GM12865 (cell line): ENCODE results near the gene FOXN3.

Source experiments
- DNase-seq: peaks from one replicate; pipeline ENCODE4 v3.0.0; 2010; ENCODE audit warnings: low read depth
- H3K4me3 ChIP-seq: 2 replicates; pipeline ENCODE4 v1.5.1; 2011; ENCODE audit warnings: mild to moderate bottlenecking, low read depth, low read length, control low read depth
- TF ChIP-seq, protein P1 (sequence below): IDR thresholded peaks from 2 replicates; pipeline ENCODE4 v1.5.1; 2011; ENCODE audit warnings: low read length, control low read depth, low read depth, inconsistent platforms; ENCODE audit not compliant: insufficient read depth; ENCODE audit errors: missing control alignments

The FOXN3 gene

DNA sequence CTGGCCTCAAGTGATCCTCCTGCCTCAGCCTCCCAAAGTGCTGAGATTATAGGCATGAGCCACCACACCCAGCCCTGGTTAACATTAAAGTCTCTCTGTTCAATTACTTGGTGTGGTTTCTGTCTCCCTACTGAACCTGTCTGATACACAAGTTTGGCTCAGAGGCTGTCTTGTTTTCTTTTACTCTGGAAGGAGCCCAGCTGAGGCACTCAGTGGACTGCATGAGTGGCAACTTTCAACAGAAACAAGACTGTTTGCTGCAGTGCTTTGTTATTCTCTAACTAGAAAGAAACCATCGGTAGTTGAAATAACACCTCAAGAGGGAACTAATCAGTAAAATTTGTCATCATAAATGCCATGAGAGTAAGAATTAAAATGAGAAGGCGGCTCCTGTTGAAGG, 238.7 kb downstream of the FOXN3 start:
- TF ChIP-seq, protein P1, sequence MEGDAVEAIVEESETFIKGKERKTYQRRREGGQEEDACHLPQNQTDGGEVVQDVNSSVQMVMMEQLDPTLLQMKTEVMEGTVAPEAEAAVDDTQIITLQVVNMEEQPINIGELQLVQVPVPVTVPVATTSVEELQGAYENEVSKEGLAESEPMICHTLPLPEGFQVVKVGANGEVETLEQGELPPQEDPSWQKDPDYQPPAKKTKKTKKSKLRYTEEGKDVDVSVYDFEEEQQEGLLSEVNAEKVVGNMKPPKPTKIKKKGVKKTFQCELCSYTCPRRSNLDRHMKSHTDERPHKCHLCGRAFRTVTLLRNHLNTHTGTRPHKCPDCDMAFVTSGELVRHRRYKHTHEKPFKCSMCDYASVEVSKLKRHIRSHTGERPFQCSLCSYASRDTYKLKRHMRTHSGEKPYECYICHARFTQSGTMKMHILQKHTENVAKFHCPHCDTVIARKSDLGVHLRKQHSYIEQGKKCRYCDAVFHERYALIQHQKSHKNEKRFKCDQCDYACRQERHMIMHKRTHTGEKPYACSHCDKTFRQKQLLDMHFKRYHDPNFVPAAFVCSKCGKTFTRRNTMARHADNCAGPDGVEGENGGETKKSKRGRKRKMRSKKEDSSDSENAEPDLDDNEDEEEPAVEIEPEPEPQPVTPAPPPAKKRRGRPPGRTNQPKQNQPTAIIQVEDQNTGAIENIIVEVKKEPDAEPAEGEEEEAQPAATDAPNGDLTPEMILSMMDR: no peak
- no peak overlapping the region for H3K4me3 ChIP-seq
- no peak for DNase-seq

DNA sequence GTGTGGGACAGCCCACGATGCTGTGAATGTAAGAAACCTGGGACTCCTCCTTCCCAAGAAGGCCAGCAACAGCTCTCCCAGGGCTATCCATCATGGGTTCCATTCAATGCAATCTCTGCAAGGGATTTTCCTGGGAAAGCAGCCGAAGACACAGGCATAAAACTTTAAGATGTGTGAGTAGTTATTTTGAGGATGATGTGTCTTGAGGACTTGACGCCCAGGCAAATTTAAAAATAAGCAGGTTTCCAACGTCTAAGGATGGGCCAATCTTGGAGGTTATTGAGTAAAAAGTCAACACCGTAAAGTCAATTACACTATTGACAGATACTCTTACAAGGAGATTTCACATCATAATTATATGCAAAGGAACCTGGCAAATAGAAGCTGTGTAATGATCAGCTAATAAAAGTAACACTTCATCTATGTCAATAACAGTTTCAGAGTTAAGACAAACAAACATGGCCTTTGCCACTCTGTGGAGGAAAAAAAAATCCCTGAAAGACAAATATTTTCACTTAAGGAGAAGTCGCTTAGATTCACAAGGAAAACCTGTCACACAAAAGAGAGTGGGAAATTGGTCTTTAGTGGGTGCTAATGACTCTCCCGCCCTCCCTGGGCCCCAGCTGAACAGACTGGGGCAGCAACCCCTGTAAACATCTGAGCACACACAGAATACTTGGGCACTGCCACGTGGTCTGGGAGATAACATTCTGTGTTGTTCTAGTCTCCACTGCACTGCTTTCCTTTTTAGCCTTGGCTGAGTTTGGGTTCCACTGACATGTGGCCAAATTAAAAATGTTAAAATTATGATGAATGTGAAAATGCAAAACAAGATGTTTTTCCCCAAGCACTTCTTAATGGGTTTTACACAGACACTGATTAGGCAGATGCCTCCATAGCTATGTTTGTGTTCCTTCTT, 240.9 kb downstream of the FOXN3 start:
- TF ChIP-seq, protein P1: no peak
- no peak for DNase-seq
- H3K4me3 ChIP-seq: no peak overlapping the region

DNA sequence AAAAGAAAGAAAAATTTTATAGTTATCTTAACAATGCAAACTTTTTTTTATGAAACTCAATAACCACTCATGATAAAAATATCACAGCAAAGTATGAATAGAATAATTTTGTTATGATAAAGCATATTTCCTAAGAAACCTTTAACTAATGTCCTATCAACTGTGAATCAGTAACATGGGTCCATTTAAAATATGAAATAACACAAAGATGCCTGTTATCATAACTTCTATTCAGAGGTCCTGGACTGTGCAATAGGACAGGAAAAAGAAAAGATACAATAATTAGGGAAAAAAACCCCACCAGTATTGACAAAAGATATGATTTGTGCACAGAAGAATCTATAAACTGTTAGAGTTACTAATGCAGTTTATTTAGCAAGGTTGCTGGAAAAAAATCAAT, 245.4 kb downstream of the FOXN3 start:
- no peak for DNase-seq
- no peak overlapping the region for H3K4me3 ChIP-seq
- TF ChIP-seq, protein P1: no peak

DNA sequence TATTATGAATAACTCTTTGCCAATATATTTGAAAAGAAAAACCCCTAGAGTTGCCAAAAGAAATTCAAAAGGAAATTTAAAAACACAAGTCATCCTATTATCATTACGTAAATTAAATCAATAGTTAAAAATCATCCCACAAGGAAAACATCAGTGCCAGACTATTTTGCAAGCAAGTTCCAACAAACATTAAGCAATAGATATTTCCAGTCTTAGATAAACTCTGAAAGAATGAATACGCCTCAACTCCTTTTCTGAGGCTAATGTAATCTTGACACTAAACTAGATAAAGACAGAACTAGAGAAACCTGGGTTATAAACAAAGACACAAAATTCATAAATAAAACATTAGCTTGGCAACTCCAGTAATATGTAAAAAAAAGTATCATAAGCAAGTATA, 245.9 kb downstream of the FOXN3 start:
- TF ChIP-seq, protein P1: no peak
- no peak for DNase-seq
- no peak overlapping the region for H3K4me3 ChIP-seq

DNA sequence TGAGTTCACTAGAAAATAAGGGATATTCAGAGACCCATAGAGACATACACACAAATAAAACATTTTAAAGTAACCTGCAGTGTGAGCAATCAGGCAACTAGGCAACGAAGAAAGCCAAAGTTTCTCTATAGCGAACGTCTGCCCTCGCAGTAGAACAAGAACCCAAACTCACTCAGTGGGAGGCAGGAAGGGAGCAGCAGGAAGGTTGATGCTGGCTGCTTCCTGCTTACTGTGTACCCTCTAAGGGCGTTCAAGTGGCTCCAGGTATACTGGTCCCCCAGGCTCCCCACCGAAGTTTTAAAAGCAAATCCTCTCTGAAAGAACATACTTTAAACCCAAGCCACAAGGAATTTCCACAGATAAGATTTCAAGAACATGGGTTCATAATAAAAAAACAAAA, 249.3 kb downstream of the FOXN3 start:
- no peak for DNase-seq
- H3K4me3 ChIP-seq: no peak overlapping the region
- TF ChIP-seq, protein P1: no peak

DNA sequence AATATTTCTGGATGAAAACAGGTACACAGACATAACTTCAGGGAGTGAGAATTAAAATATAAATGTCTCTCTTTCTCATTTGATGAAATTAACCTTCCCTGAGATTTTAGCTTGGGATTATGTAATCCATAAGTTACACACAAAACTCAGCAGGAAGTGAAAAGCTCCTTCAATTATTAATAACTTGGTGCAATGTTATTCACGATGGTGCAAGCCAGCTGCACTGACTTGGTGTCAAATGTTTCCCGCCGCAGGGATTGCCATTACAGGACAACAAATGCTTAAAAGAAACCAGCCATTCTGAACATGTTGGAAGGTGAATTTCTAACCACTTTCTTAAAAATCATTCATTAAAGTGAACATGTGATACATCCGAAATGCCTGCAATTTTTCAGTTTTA, 250.4 kb downstream of the FOXN3 start:
- TF ChIP-seq, protein P1: no peak
- DNase-seq: no peak
- H3K4me3 ChIP-seq: no peak overlapping the region
